Measurements from ENCODE around the gene TBC1D22A.

Gene TBC1D22A

GRCh38 chr22:46727813-46728364, 34.6 kb upstream of the TBC1D22A start:
- no peak for ATAC-seq
- TF ChIP-seq SNAI2 (CRISPR knock-in tag; IDR thresholded peaks at IDR 0.05) (no peak), GLIS3 (CRISPR knock-in tag; IDR thresholded peaks at IDR 0.05) (no peak), CREB5 (CRISPR knock-in tag; IDR thresholded peaks at IDR 0.05; ENCODE audit: low read depth) (no peak), ISL1 (CRISPR knock-in tag; IDR thresholded peaks at IDR 0.05) (no peak), ZNF70 (CRISPR knock-in tag; IDR thresholded peaks at IDR 0.05) (no peak), ARNTL (CRISPR knock-in tag; IDR thresholded peaks at IDR 0.05; ENCODE audit: borderline replicate concordance, low read depth) (no peak), CSRNP3 (CRISPR knock-in tag; IDR thresholded peaks at IDR 0.05) (no peak), ZNF565 (CRISPR knock-in tag; conservative IDR thresholded peaks at IDR 0.05; ENCODE audit: low read depth) (no peak), TSHZ2 (CRISPR knock-in tag; IDR thresholded peaks at IDR 0.05) (no peak), ZC3H10 (CRISPR knock-in tag; IDR thresholded peaks at IDR 0.05) (no peak), ZFP30 (CRISPR knock-in tag; IDR thresholded peaks at IDR 0.05) (no peak), CSDC2 (CRISPR knock-in tag; IDR thresholded peaks at IDR 0.05) (no peak), RARB (CRISPR knock-in tag; IDR thresholded peaks at IDR 0.05) (no peak), TCF4 (CRISPR knock-in tag; IDR thresholded peaks at IDR 0.05; ENCODE audit: borderline replicate concordance) (no peak), PATZ1 (CRISPR knock-in tag; IDR thresholded peaks at IDR 0.05; ENCODE audit: borderline replicate concordance) (no peak), PPARA (CRISPR knock-in tag; IDR thresholded peaks at IDR 0.05; ENCODE audit: borderline replicate concordance) (no peak), BACH2 (CRISPR knock-in tag; IDR thresholded peaks at IDR 0.05; ENCODE audit: borderline replicate concordance) (no peak), ZFP3 (CRISPR knock-in tag; IDR thresholded peaks at IDR 0.05) (no peak)

- TF ChIP-seq ARNTL (CRISPR knock-in tag; IDR thresholded peaks at IDR 0.05; ENCODE audit: borderline replicate concordance, low read depth) (no peak), ZFP30 (CRISPR knock-in tag; IDR thresholded peaks at IDR 0.05) (no peak), RARB (CRISPR knock-in tag; IDR thresholded peaks at IDR 0.05) (no peak), PATZ1 (CRISPR knock-in tag; IDR thresholded peaks at IDR 0.05; ENCODE audit: borderline replicate concordance) (no peak), TSHZ2 (CRISPR knock-in tag; IDR thresholded peaks at IDR 0.05) (0 out of 2 replicates have a peak, but pooled peaks have one; percentile 39), POU6F1 (CRISPR knock-in tag; IDR thresholded peaks at IDR 0.05; ENCODE audit: borderline replicate concordance, low read depth) (no peak), GLIS3 (CRISPR knock-in tag; IDR thresholded peaks at IDR 0.05) (no peak), ESRRG (CRISPR knock-in tag; IDR thresholded peaks at IDR 0.05) (no peak), ZNF70 (CRISPR knock-in tag; IDR thresholded peaks at IDR 0.05) (no peak), TCF4 (CRISPR knock-in tag; IDR thresholded peaks at IDR 0.05; ENCODE audit: borderline replicate concordance) (peak; percentile 11; the same call in 1 of the 2 replicates), ZFP3 (CRISPR knock-in tag; IDR thresholded peaks at IDR 0.05) (no peak), PPARA (CRISPR knock-in tag; IDR thresholded peaks at IDR 0.05; ENCODE audit: borderline replicate concordance) (no peak), ZNF565 (CRISPR knock-in tag; conservative IDR thresholded peaks at IDR 0.05; ENCODE audit: low read depth) (no peak)
- ATAC-seq: peak; percentile 37; the same call in 1 of the 3 replicates
These were observed 34.0 kb upstream of the TBC1D22A start for GRCh38 chr22:46728470-46728869.
